T-cell (primary cell): ENCODE data around the gene SLC38A6. TPM values are rescaled to one million over a fixed set of nuclear protein-coding genes. Genes with fewer than 3 reads are reported as not detected.

Experiments
- ATAC-seq, 4 experiments: fragments of 200-7000 bp in 3 of 4; fragments of 150-1000 bp in 1 of 4; cut with Tn5 transposase; replicated peaks in 1 of 4; 1 replicate in 3 of 4; 2 replicates in 1 of 4; pipeline ENCODE4 v1.10.0; 2021; ENCODE audit warnings: moderate library complexity in 3 of 4, mild to moderate bottlenecking in 2 of 4, moderate number of reproducible peaks in 1 of 4
- CTCF ChIA-PET, 2 donors: fragments of 300-600 bp; sonication (Branson Sonifier 250); formaldehyde crosslinking; loops; one replicate each; lab custom pipeline; 2022; ENCODE audit warnings: antibody characterized with exemption in 2 of 2; lab: Charles Lee
- POLR2A ChIA-PET, 2 donors: fragments of 300-600 bp; sonication (Branson Sonifier 250); formaldehyde crosslinking; loops; one replicate each; lab custom pipeline; 2022; ENCODE audit warnings: antibody characterized with exemption in 2 of 2; lab: Charles Lee
- DNase-seq, 35 experiments: peaks; one replicate each; pipeline versions ENCODE4 v3.0.0 to v3.0.0-alpha.2; 2013 to 2023
- H3K27ac ChIP-seq: one replicate; pipeline ENCODE4 v1.5.1; 2013; ENCODE audit warnings: low read length
- H3K27me3 ChIP-seq, 2 experiments: replicated peaks in 1 of 2; 1 replicate in 1 of 2; 2 replicates in 1 of 2; pipeline versions ENCODE4 v1.6.1 to v1.7.0; 2013; ENCODE audit warnings: low read length in 1 of 2, mixed read lengths in 1 of 2; ENCODE audit not compliant: control insufficient read depth in 2 of 2, insufficient read depth in 2 of 2; ENCODE audit errors: extremely low read depth in 1 of 2
- H3K36me3 ChIP-seq, 2 donors: 1 replicate in 1 of 2; 2 replicates in 1 of 2; pipeline versions ENCODE4 v1.6.1 to v1.7.0; 2013; ENCODE audit warnings: low read length in 1 of 2; ENCODE audit not compliant: control insufficient read depth in 2 of 2, insufficient read depth in 1 of 2; ENCODE audit errors: extremely low read depth in 1 of 2
- H3K4me1 ChIP-seq, 2 experiments: 1 replicate in 1 of 2; 2 replicates in 1 of 2; pipeline versions ENCODE4 v1.6.1 to v1.7.0; 2013; ENCODE audit warnings: low read length in 2 of 2, mixed read lengths in 1 of 2; ENCODE audit not compliant: insufficient read depth in 2 of 2, control insufficient read depth in 1 of 2; ENCODE audit errors: extremely low read depth in 1 of 2
- H3K4me3 ChIP-seq, 2 donors: 1 replicate in 1 of 2; 2 replicates in 1 of 2; pipeline versions ENCODE4 v1.5.1 to v1.7.0; 2013; ENCODE audit warnings: mild to moderate bottlenecking in 2 of 2, low read length in 1 of 2, moderate library complexity in 1 of 2; ENCODE audit not compliant: control insufficient read depth in 1 of 2; ENCODE audit errors: extremely low read depth in 1 of 2
- H3K9me3 ChIP-seq: 2 replicates; pipeline ENCODE4 v1.7.0; 2013
- H3K27ac Mint-ChIP-seq, 2 donors: one replicate each; pipeline ENCODE4 v1.8.0; 2020 to 2021; ENCODE audit warnings: mild to moderate bottlenecking in 2 of 2, mixed read lengths in 2 of 2
- H3K27me3 Mint-ChIP-seq, 2 donors: one replicate each; pipeline ENCODE4 v1.8.0; 2021 to 2022; ENCODE audit warnings: mixed read lengths in 2 of 2
- H3K36me3 Mint-ChIP-seq: one replicate; pipeline ENCODE4 v1.8.0; 2021; ENCODE audit warnings: mixed read lengths
- H3K4me1 Mint-ChIP-seq, 3 donors: one replicate each; pipeline ENCODE4 v1.8.0; 2020 to 2022; ENCODE audit warnings: mixed read lengths in 3 of 3, mild to moderate bottlenecking in 1 of 3
- H3K4me3 Mint-ChIP-seq, 3 donors: one replicate each; pipeline ENCODE4 v1.8.0; 2020 to 2022; ENCODE audit warnings: mild to moderate bottlenecking in 3 of 3, mixed read lengths in 3 of 3, moderate library complexity in 3 of 3
- H3K9me3 Mint-ChIP-seq, 3 donors: one replicate each; pipeline ENCODE4 v1.8.0; 2020 to 2022; ENCODE audit warnings: mixed read lengths in 3 of 3
- WGBS: methylation state at CpG from one replicate; pipeline ENCODE4 v1.1.5; 2013; ENCODE audit warnings: missing lambda C conversion rate; ENCODE audit not compliant: insufficient coverage; 5-methylcytosine and 5-hydroxymethylcytosine counted together
- total RNA-seq, 35 experiments: library from RNA in 6 of 35; stranded (reverse) in 6 of 35; fragments of 120-200 nt in 1 of 35; gene quantifications; one replicate each; pipeline versions ENCODE4 v1.2.1 to v1.2.4 and lab custom pipeline; 2013 to 2026

SLC38A6 gene
- total RNA-seq, 5 donors from 2014 or later (not counting 1 experiment from before 2014, with no cell fraction given): 11.1 to 20.3 (median 14.2) TPM

DNA sequence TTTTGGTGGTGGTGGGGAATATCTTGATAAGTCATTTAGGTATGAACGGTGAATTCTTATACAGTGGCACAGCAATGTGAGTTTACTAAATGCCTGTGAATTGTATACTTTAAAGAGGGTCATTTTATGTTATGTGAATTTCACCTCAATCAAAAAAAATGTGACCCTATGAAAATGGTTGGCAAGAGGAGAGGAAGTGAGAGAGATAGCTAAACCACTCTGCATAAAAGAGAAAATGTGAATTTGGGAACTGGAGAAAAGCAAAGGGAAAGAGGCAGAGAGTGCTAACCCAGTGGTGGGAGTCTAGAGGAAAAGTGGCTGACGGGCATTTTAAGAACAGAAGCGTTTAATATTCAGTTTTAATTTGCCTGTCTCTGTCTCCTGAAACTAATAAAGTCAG is 93.8 kb downstream of the SLC38A6 start:
- no peak for DNase-seq
- no CpG with 5 or more reads among the region's 3 CpGs for WGBS
- Mint-ChIP-seq H3K36me3 (peaks cover 32% of the 10 kb centered on the region), H3K27me3 (no peaks in the 10 kb centered on the region), H3K9me3 (peaks cover 0 to 4% (median 4%) of the 10 kb centered on the region in 3 donors), H3K4me3 (no peak overlapping the region), H3K27ac (no peak overlapping the region), H3K4me1 (no peaks in the 10 kb centered on the region)
- no peak overlapping the region for H3K27ac ChIP-seq
- ChIA-PET CTCF (interaction anchor here in 1 of 2 donors (0.6 kb wide), 1 partner anchor 189 kb away, joined by 3 read pairs; no protein-coding TSS in a partner anchor), POLR2A (interaction anchor here in 1 of 2 donors (0.6 kb wide), 1 partner anchor 1456 kb away, joined by 3 read pairs; no protein-coding TSS in a partner anchor)
- no peaks in the 10 kb centered on the region for H3K9me3 ChIP-seq
- ATAC-seq: no peak
- H3K4me1 ChIP-seq: no peaks in the 10 kb centered on the region
- H3K27me3 ChIP-seq: no peaks in the 10 kb centered on the region
- no peak overlapping the region for H3K4me3 ChIP-seq
- H3K36me3 ChIP-seq: peaks cover 0 to 2% of the 10 kb centered on the region in 2 donors

DNA sequence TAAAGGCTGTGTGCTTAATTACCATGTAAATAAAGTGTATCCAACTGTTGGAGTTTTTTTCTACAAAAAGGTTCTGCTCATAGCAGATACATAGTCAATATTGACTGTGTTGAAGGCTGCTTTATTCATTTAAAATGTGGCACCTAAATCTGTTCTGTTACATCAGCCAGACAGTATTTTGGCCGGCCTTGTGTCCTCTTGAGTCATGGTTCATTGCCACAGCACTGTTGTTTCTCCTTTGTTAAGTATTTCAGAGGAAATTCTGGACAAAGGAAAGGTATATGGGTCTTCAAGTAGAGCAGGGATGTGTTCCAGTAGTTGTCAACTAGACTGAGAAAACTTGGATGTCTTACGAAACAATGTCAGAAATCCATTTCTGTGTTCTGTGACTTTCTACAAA is 95.5 kb downstream of the SLC38A6 start:
- ChIA-PET POLR2A (no interaction called here), CTCF (no interaction called here)
- H3K9me3 ChIP-seq: no peaks in the 10 kb centered on the region
- DNase-seq: no peak
- Mint-ChIP-seq H3K27me3 (no peaks in the 10 kb centered on the region), H3K4me3 (no peak overlapping the region), H3K9me3 (no peaks in the 10 kb centered on the region), H3K4me1 (no peaks in the 10 kb centered on the region), H3K36me3 (peaks cover 30% of the 10 kb centered on the region), H3K27ac (no peak overlapping the region)
- peaks cover 0 to 4% of the 10 kb centered on the region in 2 donors for H3K36me3 ChIP-seq
- H3K4me1 ChIP-seq: no peaks in the 10 kb centered on the region
- H3K4me3 ChIP-seq: no peak overlapping the region
- WGBS: no CpG with 5 or more reads among the region's 2 CpGs
- ATAC-seq: no peak
- no peaks in the 10 kb centered on the region for H3K27me3 ChIP-seq
- no peak overlapping the region for H3K27ac ChIP-seq

DNA sequence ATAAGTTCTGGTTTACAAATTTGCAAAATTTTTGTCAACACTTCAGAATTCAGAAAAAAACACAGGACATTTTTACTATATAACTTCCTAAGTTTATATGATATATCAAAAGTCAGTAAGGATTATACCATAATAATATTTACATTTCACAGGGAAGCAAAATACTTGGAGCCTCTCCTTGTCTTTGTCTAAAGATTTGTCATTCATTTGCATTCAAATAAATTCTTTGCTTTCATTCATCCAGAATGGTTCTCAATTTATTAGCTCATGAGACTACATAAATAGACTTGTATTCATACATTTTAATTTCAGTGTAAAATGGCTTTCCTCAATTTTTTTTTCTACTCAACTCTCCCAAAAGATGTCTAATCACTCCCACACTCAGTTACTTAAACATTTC is 96.4 kb downstream of the SLC38A6 start:
- H3K4me3 ChIP-seq: no peak overlapping the region
- no peak overlapping the region for H3K27ac ChIP-seq
- Mint-ChIP-seq H3K4me1 (no peaks in the 10 kb centered on the region), H3K27ac (no peak overlapping the region), H3K36me3 (peaks cover 29% of the 10 kb centered on the region), H3K27me3 (no peaks in the 10 kb centered on the region), H3K9me3 (no peaks in the 10 kb centered on the region), H3K4me3 (no peak overlapping the region)
- ATAC-seq (no peak), DNase-seq (no peak)
- H3K9me3 ChIP-seq: no peaks in the 10 kb centered on the region
- H3K27me3 ChIP-seq: no peaks in the 10 kb centered on the region
- H3K4me1 ChIP-seq: no peaks in the 10 kb centered on the region
- ChIA-PET CTCF (no interaction called here), POLR2A (no interaction called here)
- H3K36me3 ChIP-seq: peaks cover 0 to 2% of the 10 kb centered on the region in 2 donors

DNA sequence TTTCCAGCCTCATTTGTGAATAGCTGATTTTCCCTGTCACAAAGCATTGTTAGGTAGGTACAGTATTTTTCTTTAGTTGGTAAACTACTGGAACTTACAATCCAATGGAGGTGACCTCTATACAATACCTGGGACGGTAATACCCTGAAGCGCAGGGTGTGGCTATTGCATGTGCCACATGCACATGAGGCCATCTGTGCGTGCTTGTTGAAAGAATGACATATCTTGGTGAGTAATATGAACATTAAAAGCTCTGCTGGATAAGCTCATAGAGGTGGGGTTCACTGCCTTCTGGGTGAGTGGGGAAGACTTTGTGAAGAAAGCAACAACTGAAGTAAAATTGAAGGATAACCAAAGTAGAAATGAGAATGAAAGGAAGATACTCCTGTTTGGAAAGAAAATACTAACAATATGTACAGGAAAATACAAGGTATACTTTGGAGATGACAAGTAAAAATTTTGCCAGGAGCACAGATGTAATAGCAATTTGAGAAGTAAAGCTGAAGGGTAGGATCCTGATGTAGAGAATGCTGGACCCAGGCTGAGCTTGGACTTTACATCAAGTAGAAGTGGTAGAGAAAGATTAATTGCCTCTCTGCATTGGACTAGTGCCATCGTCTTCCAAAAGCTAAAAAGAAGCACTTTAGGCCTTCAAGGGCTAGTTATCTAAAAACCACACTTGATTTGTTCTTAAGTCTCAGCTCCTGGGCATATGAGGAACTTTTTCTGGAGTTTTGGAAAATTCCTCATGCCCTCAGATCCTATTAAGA is 97.1 kb downstream of the SLC38A6 start:
- no peaks in the 10 kb centered on the region for H3K27me3 Mint-ChIP-seq
- POLR2A ChIA-PET: interaction anchor here in 1 of 2 donors (0.8 kb wide), 1 partner anchor 902 kb away, joined by 3 read pairs; no protein-coding TSS in a partner anchor
- H3K4me3 Mint-ChIP-seq: no peak overlapping the region
- no peaks in the 10 kb centered on the region for H3K4me1 ChIP-seq
- H3K9me3 ChIP-seq: no peaks in the 10 kb centered on the region
- no peak for DNase-seq
- H3K36me3 ChIP-seq: peaks cover 0 to 2% of the 10 kb centered on the region in 2 donors
- H3K27me3 ChIP-seq: no peaks in the 10 kb centered on the region
- no peak overlapping the region for H3K4me3 ChIP-seq
- CTCF ChIA-PET: interaction anchor here in 1 of 2 donors (0.7 kb wide), 1 partner anchor 913 kb away, joined by 12 read pairs; no protein-coding TSS in a partner anchor
- 98% methylated on average over 4 of the region's 4 CpGs for WGBS
- H3K9me3 Mint-ChIP-seq: no peaks in the 10 kb centered on the region
- no peaks in the 10 kb centered on the region for H3K4me1 Mint-ChIP-seq
- no peak for ATAC-seq
- H3K27ac ChIP-seq: no peak overlapping the region
- H3K36me3 Mint-ChIP-seq: peaks cover 31% of the 10 kb centered on the region
- H3K27ac Mint-ChIP-seq: no peak overlapping the region

DNA sequence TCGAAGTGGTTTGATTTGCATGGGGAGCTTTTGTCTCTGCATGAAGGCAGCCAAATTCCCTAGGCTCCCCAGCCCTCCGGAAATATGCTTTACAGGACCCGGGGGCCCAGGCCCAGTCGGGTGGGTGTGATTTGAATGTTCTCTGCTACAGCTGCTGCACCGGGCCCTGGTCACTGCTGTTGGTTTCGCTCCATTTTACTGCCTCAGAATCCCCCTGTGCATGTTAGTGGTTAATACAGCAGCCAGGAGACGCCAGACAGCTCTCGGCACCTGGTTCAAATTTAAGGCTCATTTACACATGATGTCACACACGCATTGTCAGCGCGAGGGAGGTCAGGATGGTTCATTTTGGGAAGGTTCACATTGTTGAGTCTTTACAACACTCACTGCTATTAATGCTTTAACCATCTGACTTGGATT is 99.6 kb downstream of the SLC38A6 start:
- no peaks in the 10 kb centered on the region for H3K4me1 ChIP-seq
- CTCF ChIA-PET: no interaction called here
- Mint-ChIP-seq H3K27ac (no peak overlapping the region), H3K9me3 (peaks cover 0 to 5% (median 3%) of the 10 kb centered on the region in 3 donors), H3K27me3 (no peaks in the 10 kb centered on the region), H3K36me3 (peaks cover 48% of the 10 kb centered on the region), H3K4me1 (no peaks in the 10 kb centered on the region), H3K4me3 (no peak overlapping the region)
- POLR2A ChIA-PET: no interaction called here
- no peak for ATAC-seq
- 79% methylated on average over 7 of the region's 11 CpGs for WGBS
- no peak for DNase-seq
- no peak overlapping the region for H3K4me3 ChIP-seq
- H3K9me3 ChIP-seq: no peaks in the 10 kb centered on the region
- H3K36me3 ChIP-seq: peaks cover 0 to 2% of the 10 kb centered on the region in 2 donors
- H3K27me3 ChIP-seq: no peaks in the 10 kb centered on the region
- no peak overlapping the region for H3K27ac ChIP-seq

DNA sequence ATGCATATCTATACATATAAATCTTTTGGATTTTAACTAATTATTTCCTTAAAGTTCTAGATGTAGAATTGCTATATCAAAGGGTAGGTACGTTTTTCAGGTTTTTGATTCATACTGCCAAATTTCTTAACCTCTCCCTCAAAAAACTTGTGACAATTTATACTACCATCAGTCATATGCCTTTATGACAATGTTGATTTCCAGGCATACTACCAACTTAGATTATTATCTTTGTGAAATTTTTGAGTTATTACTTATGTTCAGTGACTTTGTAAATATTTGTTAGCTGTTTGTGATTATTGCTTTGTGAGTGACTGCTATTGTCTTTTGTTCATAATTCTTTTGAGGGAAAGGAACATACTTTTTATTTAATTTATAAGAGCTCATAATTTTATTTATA is 107.0 kb downstream of the SLC38A6 start:
- Histone ChIP-seq H3K4me1 (no peaks in the 10 kb centered on the region), H3K9me3 (no peaks in the 10 kb centered on the region), H3K27me3 (no peaks in the 10 kb centered on the region), H3K27ac (no peak overlapping the region), H3K36me3 (no peaks in the 10 kb centered on the region), H3K4me3 (no peak overlapping the region)
- ATAC-seq (no peak), DNase-seq (no peak)
- ChIA-PET CTCF (no interaction called here), POLR2A (interaction anchor here in 1 of 2 donors (0.6 kb wide), 1 partner anchor 1079 kb away, joined by 4 read pairs; no protein-coding TSS in a partner anchor)
- H3K36me3 Mint-ChIP-seq: peaks cover 25% of the 10 kb centered on the region
- peaks cover 2 to 12% (median 5%) of the 10 kb centered on the region in 3 donors for H3K9me3 Mint-ChIP-seq
- no peaks in the 10 kb centered on the region for H3K27me3 Mint-ChIP-seq
- H3K27ac Mint-ChIP-seq: no peak overlapping the region
- no peak overlapping the region for H3K4me3 Mint-ChIP-seq
- no peaks in the 10 kb centered on the region for H3K4me1 Mint-ChIP-seq
- WGBS: no CpG with 5 or more reads among the region's 1 CpG
